Activated CD8-positive, alpha-beta memory T cell treated with anti-CD3 and anti-CD28 coated beads, Interleukin-2, amount 10 ng/mL, durations not matched to agents 7 days and 5 days (primary cell): Measurements from ENCODE around the gene RBL2. TPM values are rescaled to one million over a fixed set of nuclear protein-coding genes. Genes with fewer than 3 reads are reported as not detected.

Experiments
- ATAC-seq: fragments of 150-1000 bp; cut with Tn5 transposase; one replicate; pipeline ENCODE4 v1.10.0; 2021; ENCODE audit warnings: moderate library complexity
- CTCF ChIA-PET: fragments of 350-600 bp; sonication (Branson Sonifier 250); formaldehyde crosslinking; loops from one replicate; lab custom pipeline; 2021; ENCODE audit warnings: antibody characterized with exemption; lab: Charles Lee
- DNase-seq: peaks from one replicate; pipeline ENCODE4 v3.0.0-alpha.2; 2020
- H3K27ac Mint-ChIP-seq: one replicate; pipeline ENCODE4 v1.8.0; 2021; ENCODE audit warnings: mild to moderate bottlenecking, mixed read lengths
- H3K27me3 Mint-ChIP-seq: one replicate; pipeline ENCODE4 v1.8.0; 2021; ENCODE audit warnings: mixed read lengths
- H3K36me3 Mint-ChIP-seq: one replicate; pipeline ENCODE4 v1.8.0; 2021; ENCODE audit warnings: mild to moderate bottlenecking, mixed read lengths
- H3K4me1 Mint-ChIP-seq: one replicate; pipeline ENCODE4 v1.8.0; 2021; ENCODE audit warnings: mixed read lengths
- H3K4me3 Mint-ChIP-seq: one replicate; pipeline ENCODE4 v1.8.0; 2021; ENCODE audit warnings: mild to moderate bottlenecking, moderate library complexity, mixed read lengths
- H3K9me3 Mint-ChIP-seq: one replicate; pipeline ENCODE4 v1.8.0; 2022; ENCODE audit warnings: low read depth, mixed read lengths
- total RNA-seq, 2 experiments: library from RNA; stranded (reverse); gene quantifications; one replicate each; pipeline ENCODE4 v1.2.3, GENCODE V29; 2021

The RBL2 gene
- total RNA-seq, 2 experiments from 2014 or later, result 121 to 155 TPM

DNA sequence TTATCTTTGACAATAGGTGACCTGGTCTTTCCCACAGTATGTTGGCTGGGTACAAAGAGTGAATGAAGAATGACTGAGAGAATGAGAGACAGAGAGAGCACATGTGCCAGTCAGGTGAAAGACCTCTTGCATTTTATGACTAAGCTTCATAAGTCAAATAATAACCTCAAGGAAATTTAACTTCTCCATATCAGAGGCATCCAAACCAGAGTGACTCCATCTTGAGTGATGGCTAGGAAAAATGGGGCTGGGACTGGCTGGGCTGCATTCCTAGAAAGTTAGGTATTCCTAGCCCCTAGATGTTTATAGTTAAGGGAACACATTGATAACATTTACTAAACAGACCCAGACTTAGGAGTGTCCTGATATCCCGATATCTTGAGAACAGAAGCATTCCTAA is 3.9 kb upstream of the RBL2 start:
- H3K27ac Mint-ChIP-seq, result no peak overlapping the region
- ATAC-seq, result no peak
- CTCF ChIA-PET, result no interaction called here
- no peaks in the 10 kb centered on the region for H3K36me3 Mint-ChIP-seq
- no peak overlapping the region for H3K4me3 Mint-ChIP-seq
- no peaks in the 10 kb centered on the region for H3K27me3 Mint-ChIP-seq
- no peak for DNase-seq
- peaks cover 9% of the 10 kb centered on the region for H3K4me1 Mint-ChIP-seq
- peaks cover 3% of the 10 kb centered on the region for H3K9me3 Mint-ChIP-seq

DNA sequence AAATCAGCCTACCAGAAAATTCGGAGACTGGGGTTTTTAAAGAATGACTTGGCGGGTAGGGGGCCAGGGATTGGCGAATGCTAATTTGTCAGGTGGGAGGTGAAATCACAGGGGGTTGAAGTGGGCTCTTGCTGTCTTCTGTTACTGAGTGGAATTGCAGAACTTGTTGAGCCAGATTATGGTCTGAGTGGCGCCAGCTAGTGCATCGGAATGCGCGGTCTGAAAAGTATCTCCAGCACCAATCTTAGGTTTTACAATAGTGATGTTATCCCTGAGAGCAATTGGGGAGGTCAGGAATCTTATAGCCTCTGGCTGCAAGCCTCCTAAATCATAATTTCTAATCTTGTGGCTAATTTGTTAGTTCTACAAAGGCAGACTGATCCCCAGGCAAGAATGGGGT is 762 bp upstream of the RBL2 start:
- peak overlapping the region; percentile 85 for H3K27ac Mint-ChIP-seq

DNA sequence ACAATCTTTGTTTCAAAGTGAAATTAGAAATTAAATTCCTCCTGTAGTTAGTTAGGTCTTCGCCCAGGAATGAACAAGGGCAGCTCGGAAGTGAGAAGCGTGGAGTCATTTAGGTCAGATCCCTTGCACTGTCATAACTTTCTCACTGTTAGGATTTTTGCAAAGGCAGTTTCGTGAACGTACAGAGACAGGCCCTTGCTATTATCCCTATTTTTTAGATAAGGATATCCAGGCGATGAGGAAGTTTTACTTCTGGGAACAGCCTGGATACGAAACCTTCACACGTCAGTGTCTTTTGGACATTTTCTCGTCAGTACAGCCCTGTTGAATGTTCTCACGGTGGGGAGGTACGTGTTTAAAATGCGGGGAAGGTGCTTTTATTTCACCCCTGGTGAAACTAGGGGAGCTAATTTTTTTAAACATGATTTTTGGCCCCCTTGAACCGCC is 318 bp upstream of the RBL2 start:
- peak overlapping the region; percentile 78 for H3K4me3 Mint-ChIP-seq
- DNase-seq (no peak), ATAC-seq (no peak)
- no peaks in the 10 kb centered on the region for H3K27me3 Mint-ChIP-seq
- H3K4me1 Mint-ChIP-seq, result peaks cover 35% of the 10 kb centered on the region
- H3K36me3 Mint-ChIP-seq, result peaks cover 9% of the 10 kb centered on the region
- H3K9me3 Mint-ChIP-seq, result peaks cover 3% of the 10 kb centered on the region
- H3K27ac Mint-ChIP-seq, result peak overlapping the region; percentile 85
- CTCF ChIA-PET, result interaction anchor here (0.6 to 2.6 kb wide), 9 partner anchors 15 to 373 kb away, joined by 3 to 12 read pairs (median 4); no protein-coding TSS in a partner anchor

More for the DNA sequence above, 762 bp upstream of the RBL2 start:
- no peak for DNase-seq
- Mint-ChIP-seq H3K36me3 (peaks cover 7% of the 10 kb centered on the region), H3K4me1 (peaks cover 33% of the 10 kb centered on the region), H3K9me3 (peaks cover 3% of the 10 kb centered on the region), H3K27me3 (no peaks in the 10 kb centered on the region), H3K4me3 (peak overlapping the region; percentile 78)
- CTCF ChIA-PET, result interaction anchor here (0.6 to 2.6 kb wide), 7 partner anchors 15 to 373 kb away, joined by 3 to 12 read pairs (median 3); no protein-coding TSS in a partner anchor
- ATAC-seq, result no peak

DNA sequence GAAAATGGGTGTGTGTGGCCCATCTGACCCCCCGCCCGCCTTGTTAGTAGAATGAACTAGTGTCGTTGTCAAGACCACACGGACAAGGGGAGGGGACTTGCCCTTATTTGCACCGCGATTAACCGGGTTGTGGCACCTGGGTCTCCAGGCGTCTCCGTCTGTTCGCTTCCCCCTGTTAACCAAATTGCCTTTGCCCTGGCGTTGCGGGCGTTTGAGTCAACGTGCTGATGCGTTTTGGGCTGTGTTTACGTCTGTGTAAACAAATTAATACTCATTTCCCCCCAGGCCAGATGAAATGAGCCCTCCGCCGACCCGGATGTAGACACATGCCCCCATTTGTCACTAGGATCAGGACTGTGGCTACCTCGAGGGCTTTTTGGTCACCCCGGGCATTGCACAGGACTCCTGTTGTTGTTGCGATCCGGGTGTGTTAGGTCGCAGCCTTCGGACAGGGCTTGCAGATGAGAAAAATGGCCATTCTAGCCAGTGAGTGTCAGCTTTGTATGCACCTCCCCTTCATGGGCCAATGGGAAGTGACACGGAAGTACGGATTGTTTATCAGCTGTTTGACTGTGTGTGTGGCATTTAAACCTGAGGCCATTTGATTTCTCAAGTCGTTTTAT is 906 bp downstream of the RBL2 start:
- peak overlapping the region; percentile 94 for H3K4me3 Mint-ChIP-seq
- peak; percentile 79 for ATAC-seq
- peaks cover 13% of the 10 kb centered on the region for H3K36me3 Mint-ChIP-seq
- peaks cover 40% of the 10 kb centered on the region for H3K4me1 Mint-ChIP-seq
- peak overlapping the region; percentile 91 for H3K27ac Mint-ChIP-seq
- H3K9me3 Mint-ChIP-seq, result no peaks in the 10 kb centered on the region
- DNase-seq, result peak; percentile 84
- CTCF ChIA-PET, result interaction anchor here (1.1 to 2.6 kb wide), 9 partner anchors 11 to 380 kb away, joined by 5 to 12 read pairs (median 6); partner anchors contain the start of genes AKTIP and CHD9
- no peaks in the 10 kb centered on the region for H3K27me3 Mint-ChIP-seq

DNA sequence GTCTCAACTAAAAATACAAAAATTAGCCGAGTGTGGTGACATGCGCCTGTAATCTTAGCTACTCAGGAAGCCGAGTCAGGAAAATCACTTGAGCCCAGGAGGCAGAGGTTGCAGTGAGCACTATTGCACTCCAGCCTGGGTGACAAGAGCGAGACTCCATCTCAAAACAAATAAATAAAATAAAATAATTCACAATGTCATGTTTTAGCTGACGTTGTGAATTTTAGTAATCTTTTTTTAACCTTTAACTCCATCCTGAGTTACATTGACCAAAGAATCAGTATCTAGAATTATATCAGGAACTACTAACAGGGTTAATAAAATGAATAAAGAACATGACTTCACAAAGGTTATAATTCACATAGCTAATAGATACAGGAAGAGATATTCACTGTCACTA is 5.9 kb downstream of the RBL2 start:
- CTCF ChIA-PET, result no interaction called here
- no peaks in the 10 kb centered on the region for H3K9me3 Mint-ChIP-seq
- no peak for ATAC-seq
- H3K36me3 Mint-ChIP-seq, result peaks cover 56% of the 10 kb centered on the region
- H3K27ac Mint-ChIP-seq, result no peak overlapping the region
- no peak for DNase-seq
- H3K4me3 Mint-ChIP-seq, result no peak overlapping the region
- peaks cover 31% of the 10 kb centered on the region for H3K4me1 Mint-ChIP-seq
- no peaks in the 10 kb centered on the region for H3K27me3 Mint-ChIP-seq

DNA sequence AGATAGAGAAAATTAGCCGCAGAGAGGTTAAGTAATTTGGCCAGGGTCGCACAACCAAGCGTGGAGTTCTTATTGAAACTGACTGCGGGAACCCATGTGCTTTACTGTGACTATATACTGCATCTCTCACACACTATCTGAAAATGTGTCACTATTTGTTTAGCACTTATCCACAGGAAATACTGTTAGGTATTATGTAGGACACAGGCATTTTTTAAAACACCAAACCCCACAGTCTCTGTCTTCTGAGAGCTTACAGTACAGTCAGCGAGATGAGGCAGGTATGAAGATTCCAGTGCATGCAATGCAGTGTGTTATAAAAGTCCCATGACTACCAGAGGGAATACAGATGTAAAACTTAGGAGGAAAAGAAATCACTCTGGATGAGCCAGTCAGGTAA is 11.3 kb downstream of the RBL2 start:
- Mint-ChIP-seq H3K4me1 (peaks cover 29% of the 10 kb centered on the region), H3K9me3 (no peaks in the 10 kb centered on the region), H3K27me3 (no peaks in the 10 kb centered on the region), H3K27ac (peak overlapping the region; percentile 81), H3K4me3 (peak overlapping the region; percentile 62), H3K36me3 (peaks cover 71% of the 10 kb centered on the region)
- ATAC-seq (peak; percentile 78), DNase-seq (no peak)
- CTCF ChIA-PET, result interaction anchor here (2.9 to 5.9 kb wide), 2 partner anchors 9 to 12 kb away, joined by 12 to 30 read pairs; no protein-coding TSS in a partner anchor

DNA sequence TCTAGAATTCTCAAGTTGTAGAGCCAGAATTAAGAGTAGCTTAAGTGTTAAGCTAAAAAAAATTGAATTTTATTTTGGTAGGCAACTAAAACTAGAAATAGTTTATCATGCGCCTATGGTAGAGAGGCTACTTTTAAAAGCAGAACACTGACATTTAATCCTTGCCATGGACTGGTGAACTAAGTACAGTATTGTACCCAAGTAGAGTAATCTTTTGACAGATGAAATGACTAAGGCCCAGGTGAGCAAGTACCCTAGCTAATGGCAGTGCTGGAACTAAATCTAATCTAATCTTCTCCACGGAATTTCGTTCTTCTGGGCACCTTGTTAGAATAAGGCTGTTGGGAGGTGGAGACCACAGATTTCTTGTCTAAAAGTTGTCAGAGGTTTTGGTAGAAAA is 11.8 kb downstream of the RBL2 start:
- Mint-ChIP-seq H3K4me1 (peaks cover 31% of the 10 kb centered on the region), H3K4me3 (peak overlapping the region; percentile 62), H3K27me3 (no peaks in the 10 kb centered on the region), H3K9me3 (no peaks in the 10 kb centered on the region), H3K36me3 (peaks cover 68% of the 10 kb centered on the region), H3K27ac (peak overlapping the region; percentile 81)
- DNase-seq, result no peak
- peak; percentile 34 for ATAC-seq
- CTCF ChIA-PET, result interaction anchor here (2.9 to 5.9 kb wide), 2 partner anchors 10 to 12 kb away, joined by 12 to 30 read pairs; no protein-coding TSS in a partner anchor

DNA sequence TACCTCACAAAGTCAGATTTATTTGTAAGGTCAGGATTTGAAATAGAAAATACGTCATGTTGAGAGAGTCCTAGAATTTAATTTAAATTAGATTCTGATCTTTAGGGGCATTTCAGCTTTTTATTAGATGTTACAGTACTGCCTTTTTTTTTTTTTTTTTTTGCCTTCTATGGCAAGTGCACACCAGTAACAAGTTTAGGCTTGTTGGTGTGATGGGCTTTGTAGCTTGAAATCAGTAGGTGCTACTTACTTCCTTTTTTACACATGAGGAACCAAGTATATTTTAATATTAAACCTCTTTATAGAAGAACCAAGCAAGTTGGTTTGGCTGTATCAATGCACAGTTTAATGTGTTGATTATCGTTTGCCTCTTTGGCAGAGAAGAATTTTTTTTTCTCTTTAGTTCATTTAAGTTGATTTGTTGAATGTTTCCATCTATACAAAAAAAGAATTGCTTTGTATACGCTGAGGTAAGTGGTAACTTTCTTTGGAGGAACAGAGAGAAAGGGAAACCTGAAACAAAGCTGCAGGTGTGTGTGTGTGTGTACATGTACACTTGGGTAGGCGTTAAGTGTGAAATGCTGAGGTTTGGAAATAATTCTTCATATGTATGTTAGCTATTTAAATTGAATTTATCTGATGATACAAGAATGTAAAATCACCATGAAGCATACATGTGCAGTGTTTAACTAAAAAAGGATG is 15.7 kb downstream of the RBL2 start:
- no peaks in the 10 kb centered on the region for H3K27me3 Mint-ChIP-seq
- DNase-seq, result no peak
- CTCF ChIA-PET, result interaction anchor here (1.4 to 2.4 kb wide), 3 partner anchors 14 to 68 kb away, joined by 5 to 8 read pairs (median 6); partner anchors contain the start of gene RBL2
- no peaks in the 10 kb centered on the region for H3K9me3 Mint-ChIP-seq
- ATAC-seq, result no peak
- peak overlapping the region; percentile 66 for H3K4me3 Mint-ChIP-seq
- H3K36me3 Mint-ChIP-seq, result peaks cover 60% of the 10 kb centered on the region
- H3K4me1 Mint-ChIP-seq, result peaks cover 58% of the 10 kb centered on the region
- peak overlapping the region; percentile 81 for H3K27ac Mint-ChIP-seq

DNA sequence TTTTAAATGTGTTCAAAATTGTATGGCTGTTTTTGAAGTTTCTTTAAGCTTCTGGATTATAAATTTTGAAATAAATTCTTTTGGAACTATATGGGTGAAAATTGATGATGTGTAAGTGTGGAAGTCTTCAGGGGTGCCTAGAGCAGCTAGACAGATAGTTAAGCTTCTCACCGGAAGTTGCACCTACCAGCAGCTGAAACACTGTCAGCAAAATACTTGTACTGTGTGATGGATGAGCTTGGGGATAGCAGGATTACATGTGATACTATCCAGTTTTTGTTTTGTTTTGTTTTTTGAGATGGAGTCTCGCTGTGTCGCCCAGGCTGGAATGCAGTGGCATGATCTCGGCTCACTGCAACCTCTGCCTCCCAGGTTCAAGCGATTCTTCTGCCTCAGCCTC is 19.7 kb downstream of the RBL2 start:
- H3K36me3 Mint-ChIP-seq, result peaks cover 61% of the 10 kb centered on the region
- H3K4me3 Mint-ChIP-seq, result no peak overlapping the region
- CTCF ChIA-PET, result interaction anchor here (0.7 to 1.2 kb wide), 2 partner anchors 18 to 23 kb away, joined by 3 read pairs; no protein-coding TSS in a partner anchor
- DNase-seq, result peak; percentile 48
- H3K4me1 Mint-ChIP-seq, result peaks cover 75% of the 10 kb centered on the region
- H3K9me3 Mint-ChIP-seq, result no peaks in the 10 kb centered on the region
- H3K27ac Mint-ChIP-seq, result peak overlapping the region; percentile 75
- ATAC-seq, result peak; percentile 21
- H3K27me3 Mint-ChIP-seq, result no peaks in the 10 kb centered on the region

DNA sequence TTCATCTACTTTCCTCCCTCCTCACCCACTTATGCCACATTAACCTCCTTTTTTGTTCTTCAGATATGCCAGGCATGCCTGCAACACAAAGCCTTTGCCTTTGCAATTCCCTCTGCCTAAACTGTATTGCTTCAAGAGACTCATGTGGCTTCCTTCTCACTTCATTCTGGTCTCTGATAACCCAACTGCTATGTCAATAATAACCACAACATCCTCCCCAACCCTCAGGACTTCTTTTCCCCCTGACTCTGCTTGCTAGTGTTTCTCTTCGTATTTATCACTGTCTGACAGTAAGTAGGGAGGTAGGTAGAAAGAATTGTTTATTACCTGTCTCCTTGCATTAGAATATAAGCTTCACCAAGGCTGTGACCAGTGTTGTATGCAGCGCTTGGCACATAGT is 22.4 kb downstream of the RBL2 start:
- DNase-seq (peak; percentile 75), ATAC-seq (peak; percentile 63)
- H3K27me3 Mint-ChIP-seq, result no peaks in the 10 kb centered on the region
- peak overlapping the region; percentile 89 for H3K27ac Mint-ChIP-seq
- no peaks in the 10 kb centered on the region for H3K9me3 Mint-ChIP-seq
- CTCF ChIA-PET, result interaction anchor here (0.6 to 3.7 kb wide), 8 partner anchors 10 to 93 kb away, joined by 3 to 30 read pairs (median 4); partner anchors contain the start of gene RBL2
- peaks cover 74% of the 10 kb centered on the region for H3K36me3 Mint-ChIP-seq
- peak overlapping the region; percentile 79 for H3K4me3 Mint-ChIP-seq
- peaks cover 83% of the 10 kb centered on the region for H3K4me1 Mint-ChIP-seq

DNA sequence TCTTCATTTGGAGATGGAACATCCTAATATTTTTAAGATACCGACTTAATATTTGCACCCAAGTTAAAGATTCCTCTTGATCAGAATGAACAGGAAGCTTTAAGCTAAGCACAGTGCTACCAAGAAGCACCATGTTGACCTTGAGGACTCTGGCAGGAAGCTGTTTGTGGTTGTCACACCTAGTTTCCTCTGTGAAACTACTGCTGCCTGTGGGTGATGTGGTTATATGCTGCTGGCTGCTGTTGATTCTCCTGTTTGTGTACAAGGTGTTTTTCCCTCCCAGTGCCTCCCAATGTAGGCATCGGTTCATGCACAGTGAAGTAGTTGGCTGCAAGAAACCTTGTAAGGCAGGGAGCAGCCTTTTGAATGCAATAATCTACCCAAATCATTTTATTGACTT is 23.4 kb downstream of the RBL2 start:
- ATAC-seq (peak; percentile 84), DNase-seq (peak; percentile 93)
- H3K4me1 Mint-ChIP-seq, result peaks cover 81% of the 10 kb centered on the region
- H3K36me3 Mint-ChIP-seq, result peaks cover 75% of the 10 kb centered on the region
- peak overlapping the region; percentile 89 for H3K27ac Mint-ChIP-seq
- H3K27me3 Mint-ChIP-seq, result no peaks in the 10 kb centered on the region
- H3K4me3 Mint-ChIP-seq, result peak overlapping the region; percentile 79
- CTCF ChIA-PET, result interaction anchor here (0.7 to 3.7 kb wide), 8 partner anchors 12 to 358 kb away, joined by 3 to 30 read pairs (median 4); partner anchors contain the start of gene RBL2
- H3K9me3 Mint-ChIP-seq, result no peaks in the 10 kb centered on the region

DNA sequence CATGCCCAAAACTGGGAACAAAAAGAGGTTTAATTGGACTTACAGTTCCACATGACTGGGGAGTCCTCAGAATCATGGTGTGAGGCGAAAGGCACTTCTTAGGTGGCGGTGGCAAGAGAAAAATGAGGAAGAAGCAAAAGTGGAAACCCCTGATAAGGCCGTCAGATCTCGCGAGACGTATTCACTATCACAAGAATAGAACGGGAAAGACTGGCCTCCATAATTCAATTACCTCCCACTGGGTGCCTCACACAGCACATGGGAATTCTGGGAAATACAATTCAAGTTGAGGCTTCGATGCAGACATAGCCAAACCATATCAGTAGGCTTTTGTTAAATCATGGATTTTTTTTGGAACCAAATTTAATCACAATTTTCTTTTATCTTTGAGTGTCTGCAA is 24.4 kb downstream of the RBL2 start:
- Mint-ChIP-seq H3K27me3 (no peaks in the 10 kb centered on the region), H3K27ac (peak overlapping the region; percentile 89), H3K9me3 (no peaks in the 10 kb centered on the region), H3K36me3 (peaks cover 72% of the 10 kb centered on the region), H3K4me3 (peak overlapping the region; percentile 40), H3K4me1 (peaks cover 77% of the 10 kb centered on the region)
- CTCF ChIA-PET, result interaction anchor here (1.3 to 3.7 kb wide), 2 partner anchors 12 to 24 kb away, joined by 3 to 30 read pairs; partner anchors contain the start of gene RBL2
- DNase-seq, result no peak
- no peak for ATAC-seq

DNA sequence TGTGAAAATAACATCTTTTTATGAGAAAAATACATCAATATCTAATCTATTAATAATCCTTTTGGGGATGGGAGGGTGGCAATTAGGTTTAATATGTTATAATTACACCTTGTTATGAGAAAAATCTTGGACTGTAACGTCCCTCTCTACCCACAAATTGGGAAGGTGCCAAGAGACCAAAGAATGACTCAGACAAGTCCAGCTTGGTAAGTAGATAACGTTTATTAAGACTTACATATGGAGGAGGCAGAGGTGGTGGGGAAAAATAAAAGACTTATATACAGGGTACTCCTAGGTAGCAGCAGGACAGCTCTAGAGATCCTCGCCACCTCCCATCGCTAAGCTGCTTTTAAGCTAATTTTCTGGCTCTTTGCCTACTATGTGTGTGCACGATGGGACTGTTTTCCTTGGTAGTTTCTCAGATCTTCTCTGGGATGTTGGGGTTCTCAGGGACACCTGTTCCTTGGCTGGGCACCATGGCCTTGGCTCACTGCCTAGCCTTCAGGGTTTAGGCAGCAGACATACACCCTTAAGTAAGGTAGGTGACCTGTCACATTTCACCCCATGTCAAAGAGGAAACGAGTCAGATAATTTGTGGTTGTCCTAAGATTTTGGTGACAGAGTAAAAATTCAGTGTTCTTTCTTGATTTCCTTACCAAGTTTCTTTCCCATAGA is 31.5 kb downstream of the RBL2 start:
- no peak for DNase-seq
- H3K27ac Mint-ChIP-seq, result peak overlapping the region; percentile 47
- no peak for ATAC-seq
- no peak overlapping the region for H3K4me3 Mint-ChIP-seq
- peaks cover 59% of the 10 kb centered on the region for H3K36me3 Mint-ChIP-seq
- H3K27me3 Mint-ChIP-seq, result no peaks in the 10 kb centered on the region
- CTCF ChIA-PET, result no interaction called here
- peaks cover 28% of the 10 kb centered on the region for H3K4me1 Mint-ChIP-seq
- H3K9me3 Mint-ChIP-seq, result no peaks in the 10 kb centered on the region
